Gastrocnemius medialis (tissue), 4 donors: ENCODE measurements around the gene SLC29A3. TPM values are rescaled to one million over a fixed set of nuclear protein-coding genes. Genes with fewer than 3 reads are reported as not detected.

ENCODE experiments used
- ATAC-seq, 2 donors: fragments of 150-250 bp; one replicate each; pipeline ENCODE4 v1.9.1; 2016
- DNase-seq, 2 donors: peaks; one replicate each; pipeline ENCODE4 v3.0.0-alpha.2; 2019
- H3K27ac ChIP-seq, 4 donors: fragments of 200-600 bp; sonication (generic); 1 replicate in 1 of 4; 2 replicates in 3 of 4; pipeline ENCODE4 v1.5.1; 2016 to 2018; ENCODE audit warnings: mild to moderate bottlenecking in 2 of 4, moderate library complexity in 1 of 4
- H3K27me3 ChIP-seq, 3 donors: fragments of 200-600 bp; sonication (generic) in 2 of 3; 1 replicate in 1 of 3; 2 replicates in 2 of 3; pipeline versions ENCODE4 v1.5.1 to v1.6.0; 2016 to 2019; ENCODE audit warnings: mild to moderate bottlenecking in 1 of 3, moderate library complexity in 1 of 3
- H3K36me3 ChIP-seq, 2 donors: fragments of 200-600 bp; sonication (generic) in 1 of 2; one replicate each; pipeline ENCODE4 v1.5.1; 2017 to 2018
- H3K4me1 ChIP-seq, 2 donors: fragments of 200-600 bp; sonication (generic) in 1 of 2; one replicate each; pipeline ENCODE4 v1.5.1; 2016 to 2017; ENCODE audit warnings: mild to moderate bottlenecking in 2 of 2
- H3K4me3 ChIP-seq, 4 donors: fragments of 200-600 bp; sonication (generic) in 3 of 4; 1 replicate in 1 of 4; 2 replicates in 3 of 4; pipeline ENCODE4 v1.5.1; 2016 to 2019; ENCODE audit warnings: mild to moderate bottlenecking in 2 of 4
- H3K9me3 ChIP-seq, 3 donors: fragments of 200-600 bp; sonication (generic) in 2 of 3; 1 replicate in 1 of 3; 2 replicates in 2 of 3; pipeline ENCODE4 v1.5.1; 2016 to 2019
- POLR2A ChIP-seq, 2 donors: fragments of 450-650 bp; IDR thresholded peaks; one replicate each; pipeline ENCODE4 v1.6.1; 2017; ENCODE audit warnings: antibody characterized with exemption in 2 of 2, mild to moderate bottlenecking in 2 of 2, moderate library complexity in 2 of 2
- in situ Hi-C, 4 donors: fragments of 200-750 bp; cut with MboI; loops; one replicate each; pipeline versions ENCODE4 v1.15.0 to v1.8.0; 2017; ENCODE audit warnings: low sequenced_read_pairs in 4 of 4
- intact Hi-C: fragments of 100-400 bp; cut with DNase I; formaldehyde crosslinking; loops from one replicate; pipeline ENCODE4 v1.15.1; 2023; ENCODE audit warnings: low total_unique reads
- total RNA-seq, 4 donors: library from RNA; depleted of rRNA; stranded (reverse); fragments of >200 nt; gene quantifications; one replicate each; pipeline versions ENCODE4 v1.1.0 to v1.2.3, GENCODE V29; 2016
- TF ChIP-seq, protein P1 (sequence below), 5 experiments: fragments of 450-650 bp in 3 of 5; fragments of 200-600 bp in 2 of 5; sonication (generic) in 2 of 5; IDR thresholded peaks in 4 of 5; conservative IDR thresholded peaks in 1 of 5; 1 replicate in 4 of 5; 2 replicates in 1 of 5; pipeline ENCODE4 v1.5.1; 2016 to 2019; ENCODE audit warnings: antibody characterized with exemption in 5 of 5, mild to moderate bottlenecking in 3 of 5, moderate library complexity in 3 of 5

Gene SLC29A3
- total RNA-seq, 4 donors from 2014 or later = 0.36 to 2.8 (median 2.0) TPM

DNA sequence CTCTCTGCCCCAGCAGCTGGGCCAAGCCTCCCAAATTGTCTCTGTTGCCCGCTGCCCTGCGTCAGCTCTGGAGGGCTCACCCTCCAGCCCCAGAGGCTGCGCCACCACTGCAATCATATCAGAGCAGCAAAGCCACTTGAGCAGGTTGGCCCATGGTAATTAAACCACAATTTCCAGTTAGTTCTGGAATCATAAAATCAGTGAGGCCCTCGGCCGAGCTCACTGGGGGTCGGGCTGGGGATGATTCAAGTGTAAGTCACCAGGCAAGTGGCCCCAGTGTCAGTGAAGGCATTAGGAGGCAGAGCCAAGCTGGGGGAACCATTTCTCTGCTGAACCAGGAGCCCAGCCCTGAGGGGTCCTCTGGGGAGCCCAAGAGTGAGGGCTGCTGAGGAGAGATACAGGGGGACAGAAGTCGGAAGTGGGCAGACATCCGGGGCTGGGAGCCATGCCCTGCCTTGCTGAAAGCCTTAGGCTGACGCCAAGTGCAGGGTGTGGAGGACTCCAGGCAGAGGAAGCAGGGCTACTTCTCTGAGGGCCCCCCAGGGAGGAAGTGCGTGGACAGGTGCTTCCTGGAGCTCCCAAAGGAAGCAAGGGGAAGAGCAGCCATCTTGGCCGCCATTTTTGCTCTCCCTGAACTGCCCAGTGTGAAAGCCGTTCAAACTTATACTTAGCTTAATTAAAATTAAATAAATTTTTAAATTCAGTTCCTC lies 29.5 kb upstream of the SLC29A3 start:
- H3K27ac ChIP-seq = no peak overlapping the region
- in situ Hi-C loops (loop anchor here (5.0 to 10.0 kb wide), 4 partner anchors 85 to 367 kb away; no protein-coding TSS in a partner anchor), intact Hi-C loops (no loop called here)
- TF ChIP-seq, protein P1, sequence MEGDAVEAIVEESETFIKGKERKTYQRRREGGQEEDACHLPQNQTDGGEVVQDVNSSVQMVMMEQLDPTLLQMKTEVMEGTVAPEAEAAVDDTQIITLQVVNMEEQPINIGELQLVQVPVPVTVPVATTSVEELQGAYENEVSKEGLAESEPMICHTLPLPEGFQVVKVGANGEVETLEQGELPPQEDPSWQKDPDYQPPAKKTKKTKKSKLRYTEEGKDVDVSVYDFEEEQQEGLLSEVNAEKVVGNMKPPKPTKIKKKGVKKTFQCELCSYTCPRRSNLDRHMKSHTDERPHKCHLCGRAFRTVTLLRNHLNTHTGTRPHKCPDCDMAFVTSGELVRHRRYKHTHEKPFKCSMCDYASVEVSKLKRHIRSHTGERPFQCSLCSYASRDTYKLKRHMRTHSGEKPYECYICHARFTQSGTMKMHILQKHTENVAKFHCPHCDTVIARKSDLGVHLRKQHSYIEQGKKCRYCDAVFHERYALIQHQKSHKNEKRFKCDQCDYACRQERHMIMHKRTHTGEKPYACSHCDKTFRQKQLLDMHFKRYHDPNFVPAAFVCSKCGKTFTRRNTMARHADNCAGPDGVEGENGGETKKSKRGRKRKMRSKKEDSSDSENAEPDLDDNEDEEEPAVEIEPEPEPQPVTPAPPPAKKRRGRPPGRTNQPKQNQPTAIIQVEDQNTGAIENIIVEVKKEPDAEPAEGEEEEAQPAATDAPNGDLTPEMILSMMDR (IDR thresholded peaks at IDR 0.05 in 4 of 5, conservative IDR thresholded peaks at IDR 0.05 in 1 of 5) = no peak
- no peak for TF ChIP-seq POLR2A (IDR thresholded peaks at IDR 0.05)
- ATAC-seq = no peak
- H3K27me3 ChIP-seq = no peaks in the 10 kb centered on the region
- DNase-seq = no peak
- no peaks in the 10 kb centered on the region for H3K4me1 ChIP-seq
- no peaks in the 10 kb centered on the region for H3K9me3 ChIP-seq
- no peak overlapping the region for H3K4me3 ChIP-seq
- H3K36me3 ChIP-seq = no peaks in the 10 kb centered on the region

DNA sequence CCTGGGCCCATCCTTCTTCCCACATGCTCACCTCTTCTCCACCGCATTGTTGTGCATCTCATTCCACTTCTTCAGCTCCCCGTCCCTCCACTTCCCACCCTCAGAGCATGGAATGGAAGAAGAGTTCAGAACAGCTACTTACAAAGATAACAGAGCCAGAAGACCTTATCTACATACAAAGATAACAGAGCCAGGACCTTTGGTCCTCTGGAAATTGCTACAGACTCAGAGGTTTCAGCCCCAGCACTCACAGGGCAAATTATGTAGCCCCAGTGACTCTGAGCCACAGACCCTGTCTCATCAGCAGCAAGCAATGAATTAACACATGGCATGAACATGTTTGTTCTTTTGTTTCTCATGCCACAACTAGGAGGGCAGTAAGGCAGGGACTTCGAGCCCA lies 28.7 kb upstream of the SLC29A3 start:
- Histone ChIP-seq H3K27ac (no peak overlapping the region), H3K9me3 (no peaks in the 10 kb centered on the region), H3K4me3 (no peak overlapping the region), H3K27me3 (no peaks in the 10 kb centered on the region), H3K4me1 (no peaks in the 10 kb centered on the region), H3K36me3 (no peaks in the 10 kb centered on the region)
- in situ Hi-C loops = no loop called here
- DNase-seq (no peak), ATAC-seq (no peak)
- no peak for TF ChIP-seq POLR2A (IDR thresholded peaks at IDR 0.05)
- TF ChIP-seq, protein P1 (IDR thresholded peaks at IDR 0.05 in 4 of 5, conservative IDR thresholded peaks at IDR 0.05 in 1 of 5) = no peak
- intact Hi-C loops = no loop called here

DNA sequence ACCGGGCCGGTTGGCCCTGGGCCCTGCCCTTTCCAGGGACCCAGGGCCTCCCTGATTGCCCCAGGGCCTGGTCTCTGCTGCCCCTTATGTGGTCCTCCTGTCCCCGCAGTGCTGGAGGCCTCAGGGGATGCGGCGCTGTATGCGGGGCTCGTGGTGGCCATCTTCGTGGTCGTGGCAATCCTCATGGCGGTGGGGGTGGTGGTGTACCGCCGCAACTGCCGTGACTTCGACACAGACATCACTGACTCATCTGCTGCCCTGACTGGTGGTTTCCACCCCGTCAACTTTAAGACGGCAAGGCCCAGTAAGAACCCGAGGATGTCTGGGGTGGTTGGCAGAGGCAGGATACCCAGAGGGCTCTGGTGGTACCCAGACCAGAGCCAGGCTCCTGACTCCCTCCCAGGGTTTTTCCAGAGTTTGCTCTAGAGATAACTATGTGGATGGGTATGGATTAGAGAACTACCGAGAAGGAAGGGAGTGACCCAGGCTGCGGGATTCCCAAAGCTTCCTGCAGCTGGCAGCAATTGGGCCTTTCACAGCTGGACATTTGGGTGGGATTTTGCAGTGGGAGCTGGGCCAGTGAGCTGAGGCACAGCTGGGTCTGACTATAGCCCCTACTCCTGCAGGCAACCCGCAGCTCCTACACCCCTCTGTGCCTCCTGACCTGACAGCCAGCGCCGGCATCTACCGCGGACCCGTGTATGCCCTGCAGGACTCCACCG lies 28.1 kb upstream of the SLC29A3 start:
- intact Hi-C loops = no loop called here
- Histone ChIP-seq H3K9me3 (no peaks in the 10 kb centered on the region), H3K4me1 (no peaks in the 10 kb centered on the region), H3K36me3 (no peaks in the 10 kb centered on the region), H3K27ac (no peak overlapping the region), H3K4me3 (no peak overlapping the region), H3K27me3 (no peaks in the 10 kb centered on the region)
- ATAC-seq = no peak
- DNase-seq = no peak
- no peak for TF ChIP-seq POLR2A (IDR thresholded peaks at IDR 0.05)
- TF ChIP-seq, protein P1 (IDR thresholded peaks at IDR 0.05 in 4 of 5, conservative IDR thresholded peaks at IDR 0.05 in 1 of 5) = no peak
- in situ Hi-C loops = no loop called here

DNA sequence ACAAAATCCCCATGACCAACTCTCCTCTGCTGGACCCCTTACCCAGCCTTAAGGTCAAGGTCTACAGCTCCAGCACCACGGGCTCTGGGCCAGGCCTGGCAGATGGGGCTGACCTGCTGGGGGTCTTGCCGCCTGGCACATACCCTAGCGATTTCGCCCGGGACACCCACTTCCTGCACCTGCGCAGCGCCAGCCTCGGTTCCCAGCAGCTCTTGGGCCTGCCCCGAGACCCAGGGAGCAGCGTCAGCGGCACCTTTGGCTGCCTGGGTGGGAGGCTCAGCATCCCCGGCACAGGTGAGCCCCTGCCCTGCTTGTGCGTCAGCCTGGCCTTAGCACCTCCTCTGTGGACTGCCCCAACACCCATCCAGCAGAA lies 27.5 kb upstream of the SLC29A3 start:
- ATAC-seq = no peak
- H3K9me3 ChIP-seq = no peaks in the 10 kb centered on the region
- in situ Hi-C loops = no loop called here
- no peak for DNase-seq
- H3K36me3 ChIP-seq = no peaks in the 10 kb centered on the region
- TF ChIP-seq, protein P1 (IDR thresholded peaks at IDR 0.05 in 4 of 5, conservative IDR thresholded peaks at IDR 0.05 in 1 of 5) = no peak
- TF ChIP-seq POLR2A (IDR thresholded peaks at IDR 0.05) = no peak
- intact Hi-C loops = no loop called here
- H3K4me1 ChIP-seq = no peaks in the 10 kb centered on the region
- H3K27ac ChIP-seq = no peak overlapping the region
- H3K4me3 ChIP-seq = no peak overlapping the region
- H3K27me3 ChIP-seq = no peaks in the 10 kb centered on the region
